Heart right ventricle (tissue), 16 donors: ENCODE results near the gene TRAK2. TPM values are rescaled to one million over a fixed set of nuclear protein-coding genes. Genes with fewer than 3 reads are reported as not detected.

ENCODE experiments used
- ATAC-seq, 8 donors: fragments of 200-7000 bp; cut with Tn5 transposase; one replicate each; pipeline ENCODE4 v1.9.1; 2020; ENCODE audit warnings: mild to moderate bottlenecking in 8 of 8, moderate library complexity in 8 of 8, moderate number of reproducible peaks in 1 of 8
- DNase-seq, 2 donors: peaks; one replicate each; pipeline ENCODE4 v3.0.0-alpha.2; 2020
- H3K27ac ChIP-seq, 10 donors: fragments of 200-600 bp; sonication (generic) in 2 of 10; one replicate each; pipeline versions ENCODE4 v1.5.0 to v1.8.0; 2020 to 2022; ENCODE audit warnings: mild to moderate bottlenecking in 3 of 10
- H3K27me3 ChIP-seq, 7 donors: fragments of 200-600 bp; one replicate each; pipeline ENCODE4 v1.8.0; 2021 to 2022; ENCODE audit warnings: mild to moderate bottlenecking in 2 of 7
- H3K36me3 ChIP-seq, 9 donors: fragments of 200-600 bp; sonication (generic) in 1 of 9; one replicate each; pipeline versions ENCODE4 v1.5.0 to v1.8.0; 2020 to 2022; ENCODE audit warnings: mild to moderate bottlenecking in 2 of 9
- H3K4me1 ChIP-seq, 9 donors: fragments of 200-600 bp; sonication (generic) in 1 of 9; one replicate each; pipeline versions ENCODE4 v1.5.0 to v1.8.0; 2020 to 2022; ENCODE audit warnings: mild to moderate bottlenecking in 4 of 9
- H3K4me3 ChIP-seq, 10 donors: fragments of 200-600 bp; sonication (generic) in 2 of 10; one replicate each; pipeline versions ENCODE4 v1.5.0 to v1.8.0; 2020 to 2022; ENCODE audit warnings: mild to moderate bottlenecking in 7 of 10, moderate library complexity in 2 of 10
- H3K9me3 ChIP-seq, 11 donors: fragments of 200-600 bp in 10 of 11; sonication (generic) in 2 of 11; one replicate each; pipeline versions ENCODE4 v1.5.0 to v1.8.0; 2013 to 2022; ENCODE audit warnings: mild to moderate bottlenecking in 2 of 11, control low read depth in 1 of 11, moderate library complexity in 1 of 11
- WGBS, 2 donors: extraction: QIAGEN DNeasy Blood & Tissue Kit; methylation state at CpG; one replicate each; pipeline ENCODE4 v1.1.7; 2013; ENCODE audit warnings: inconsistent platforms in 1 of 2; 5-methylcytosine and 5-hydroxymethylcytosine counted together
- intact Hi-C, 10 donors: fragments of 100-400 bp; cut with DNase I; formaldehyde crosslinking; loops; one replicate each; pipeline versions ENCODE4 v1.11.1 to v1.14.2; 2022
- polyA plus RNA-seq, 2 donors: library from polyadenylated mRNA; stranded (reverse); fragments of 200-250 nt; gene quantifications; one replicate each; pipeline ENCODE4 v1.2.3, GENCODE V29; 2013
- total RNA-seq, 10 donors: library from RNA; stranded (reverse); fragmentation: NEBNext Ultra II Directional in 3 of 10; extraction: Animal tissue kit (Norgen Biotek cat#: 25700) in 3 of 10; gene quantifications; one replicate each; pipeline versions ENCODE4 v1.2.1 to v1.2.4, GENCODE V29; 2021 to 2023
- TF ChIP-seq, protein P1 (sequence below), 9 donors: fragments of 200-600 bp; sonication (generic) in 2 of 9; IDR thresholded peaks; one replicate each; pipeline versions ENCODE4 v1.5.0 to v1.8.0; 2021 to 2022; ENCODE audit warnings: antibody characterized with exemption in 9 of 9, mild to moderate bottlenecking in 5 of 9, moderate library complexity in 1 of 9
- donor health status: Arrhythmogenic right ventricular cardiomyopathy.
- donor health status: ischemic (EF 13 %, LVEDD 7.1; RV severe dilation, severe dysfunction).
- donor health status: healthy with polysubstance abuse.
- donor health status: DM: no; HTN: yes; CAD: no.
- donor health status: DM: no; HTN: no; CAD: no.
- donor health status: ischemic (EF 25% LVEDD 6.9; RV normal size, moderate dysfunction).
- donor health status: ischemic (EF 25% LVEDD 5.7; RV mildly dilated, moderate dysfunction).
- donor health status: healthy.
- donor health status: DM: yes; HTN: yes; CAD: no.
- donor health status: Ischemic cardiomyopathy.
- donor health status: ischemic (EF 35%, LVEDD 5.7; RV mildly dilated, moderate dysfunction).
- donor health status: nonischemic (EF 11% LVEDD 7.7; RV severe dilation, severe dysfunction).
- donor health status: DM: yes; HTN: yes; CAD: no.
- donor health status: PGD.
- donor health status: ischemic (EF 29% LVEDD 5.4; RV normal size, mild dysfunction).
- donor health status: nonischemic (EF 23%, LVEDD 6.1; RV moderate dilation, normal function).

TRAK2 gene
- total and polyA plus RNA-seq, 12 donors: 16.6 to 190 (median 166) TPM

GRCh38 chr2:201366146-201366545 is 85.1 kb downstream of the TRAK2 start:
- H3K4me1 ChIP-seq: peaks cover 0 to 13% (median 3%) of the 10 kb centered on the region in 9 donors
- DNase-seq: no peak
- no peak overlapping the region for H3K4me3 ChIP-seq
- no peak for ATAC-seq
- peaks cover 0 to 76% (median 13%) of the 10 kb centered on the region in 9 donors for H3K36me3 ChIP-seq
- TF ChIP-seq, protein P1, sequence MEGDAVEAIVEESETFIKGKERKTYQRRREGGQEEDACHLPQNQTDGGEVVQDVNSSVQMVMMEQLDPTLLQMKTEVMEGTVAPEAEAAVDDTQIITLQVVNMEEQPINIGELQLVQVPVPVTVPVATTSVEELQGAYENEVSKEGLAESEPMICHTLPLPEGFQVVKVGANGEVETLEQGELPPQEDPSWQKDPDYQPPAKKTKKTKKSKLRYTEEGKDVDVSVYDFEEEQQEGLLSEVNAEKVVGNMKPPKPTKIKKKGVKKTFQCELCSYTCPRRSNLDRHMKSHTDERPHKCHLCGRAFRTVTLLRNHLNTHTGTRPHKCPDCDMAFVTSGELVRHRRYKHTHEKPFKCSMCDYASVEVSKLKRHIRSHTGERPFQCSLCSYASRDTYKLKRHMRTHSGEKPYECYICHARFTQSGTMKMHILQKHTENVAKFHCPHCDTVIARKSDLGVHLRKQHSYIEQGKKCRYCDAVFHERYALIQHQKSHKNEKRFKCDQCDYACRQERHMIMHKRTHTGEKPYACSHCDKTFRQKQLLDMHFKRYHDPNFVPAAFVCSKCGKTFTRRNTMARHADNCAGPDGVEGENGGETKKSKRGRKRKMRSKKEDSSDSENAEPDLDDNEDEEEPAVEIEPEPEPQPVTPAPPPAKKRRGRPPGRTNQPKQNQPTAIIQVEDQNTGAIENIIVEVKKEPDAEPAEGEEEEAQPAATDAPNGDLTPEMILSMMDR (IDR thresholded peaks at IDR 0.05): no peak
- intact Hi-C loops: loop anchor here in 1 of 10 donors (10.0 kb wide), 1 partner anchor 111 kb away; no protein-coding TSS in a partner anchor
- H3K27ac ChIP-seq: peak overlapping the region in 3 of 10 donors; percentile 10 to 56 (median 31)
- H3K9me3 ChIP-seq: peaks cover 0 to 31% (median 8%) of the 10 kb centered on the region in 11 donors
- H3K27me3 ChIP-seq: no peaks in the 10 kb centered on the region

GRCh38 chr2:201363857-201364560 is 87.2 kb downstream of the TRAK2 start:
- peaks cover 0 to 75% (median 15%) of the 10 kb centered on the region in 9 donors for H3K36me3 ChIP-seq
- WGBS, 2 donors: 89% methylated on average over 2 of the region's 2 CpGs
- no peaks in the 10 kb centered on the region for H3K27me3 ChIP-seq
- peaks cover 0 to 13% (median 3%) of the 10 kb centered on the region in 9 donors for H3K4me1 ChIP-seq
- TF ChIP-seq, protein P1 (IDR thresholded peaks at IDR 0.05): peak; percentile 58 to 87 (median 78)
- DNase-seq: no peak
- H3K4me3 ChIP-seq: no peak overlapping the region
- peak; percentile 44 to 77 (median 68) for ATAC-seq
- H3K27ac ChIP-seq: peak overlapping the region in 1 of 10 donors; percentile 1
- intact Hi-C loops: loop anchor here in 8 of 10 donors (2.0 to 10.0 kb wide), 4 partner anchors 107 to 127 kb away; no protein-coding TSS in a partner anchor
- H3K9me3 ChIP-seq: peaks cover 0 to 31% (median 8%) of the 10 kb centered on the region in 11 donors

GRCh38 chr2:201362396-201362795 is 88.9 kb downstream of the TRAK2 start:
- H3K27ac ChIP-seq: no peak overlapping the region
- peaks cover 0 to 66% (median 15%) of the 10 kb centered on the region in 9 donors for H3K36me3 ChIP-seq
- intact Hi-C loops: loop anchor here in 7 of 10 donors (2.0 to 10.0 kb wide), 4 partner anchors 105 to 126 kb away; no protein-coding TSS in a partner anchor
- peaks cover 0 to 15% (median 0%) of the 10 kb centered on the region in 11 donors for H3K9me3 ChIP-seq
- TF ChIP-seq, protein P1 (IDR thresholded peaks at IDR 0.05): no peak
- WGBS, 2 donors: 95 to 96% methylated on average over 2 of the region's 2 CpGs
- ATAC-seq (no peak), DNase-seq (no peak)
- H3K4me1 ChIP-seq: peaks cover 0 to 18% (median 6%) of the 10 kb centered on the region in 9 donors
- H3K4me3 ChIP-seq: no peak overlapping the region
- no peaks in the 10 kb centered on the region for H3K27me3 ChIP-seq

DNA sequence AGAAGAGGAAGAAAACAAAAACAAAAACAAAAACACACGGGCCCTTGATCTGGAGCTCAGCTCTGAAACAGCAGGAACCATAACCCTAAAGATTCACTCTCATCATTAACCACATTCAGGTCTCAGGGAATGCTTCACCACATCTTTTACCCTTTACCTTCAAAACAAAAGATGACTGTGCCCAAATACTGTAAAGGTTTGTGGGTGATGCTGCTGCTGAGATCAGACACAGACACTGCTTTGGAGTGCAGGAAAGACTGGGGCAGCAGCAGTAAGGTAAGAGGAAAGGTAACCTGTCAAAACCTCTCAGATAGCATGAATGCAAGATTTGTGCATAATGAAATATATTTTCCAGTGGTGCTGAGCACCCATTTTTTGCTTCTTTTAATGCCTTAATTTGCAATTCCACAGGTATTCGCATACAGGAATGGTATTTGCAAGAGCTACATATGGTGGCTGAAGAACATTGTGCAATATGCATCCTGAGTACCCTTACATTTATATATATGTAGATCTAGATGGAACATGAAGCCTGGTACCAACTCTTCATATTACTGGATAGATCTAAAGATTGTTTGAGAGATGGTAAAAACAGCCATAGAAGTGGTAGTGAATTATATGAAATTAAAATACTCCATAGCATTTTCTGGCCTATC is 90.1 kb downstream of the TRAK2 start:
- Histone ChIP-seq H3K9me3 (peaks cover 0 to 6% (median 0%) of the 10 kb centered on the region in 11 donors), H3K27ac (no peak overlapping the region), H3K4me3 (no peak overlapping the region), H3K4me1 (peaks cover under 1 to 24% (median 6%) of the 10 kb centered on the region in 9 donors), H3K36me3 (peaks cover 0 to 61% (median 15%) of the 10 kb centered on the region in 9 donors), H3K27me3 (no peaks in the 10 kb centered on the region)
- DNase-seq (no peak), ATAC-seq (no peak)
- intact Hi-C loops: loop anchor here in 6 of 10 donors (5.0 to 10.0 kb wide), 3 partner anchors 104 to 124 kb away; no protein-coding TSS in a partner anchor
- TF ChIP-seq, protein P1 (IDR thresholded peaks at IDR 0.05): no peak
- 94 to 98% methylated on average over 2 of the region's 2 CpGs for WGBS, 2 donors
